Measurements from ENCODE around the gene CCNDBP1.

GRCh38 chr15:43235536-43235935 lies 50.3 kb downstream of the CCNDBP1 start:
- no peak for TF ChIP-seq CTCF (IDR thresholded peaks at IDR 0.05; ENCODE audit: insufficient read depth, low read length)
- no peak for TF ChIP-seq GABPA (IDR thresholded peaks at IDR 0.05; ENCODE audit: low read depth)
- TF ChIP-seq SPI1 (IDR thresholded peaks at IDR 0.05; ENCODE audit: borderline replicate concordance, low read depth) = no peak

All from HL-60 (cell line).